ENCODE measurements around the gene HCRTR2.

HCRTR2 gene

GRCh38 chr6:55182016-55182650 is 7.8 kb downstream of the HCRTR2 start:
- in situ Hi-C loops (cut with HindIII; ENCODE audit: low sequenced_read_pairs), result no loop called here
- DNase-seq (ENCODE audit: low read depth), result peak; percentile 3
- H3K4me3 ChIP-seq (ENCODE audit: low read depth, low read length), result no peak overlapping the region
- TF ChIP-seq CTCF (IDR thresholded peaks at IDR 0.05; ENCODE audit: low read depth, low read length, missing control alignments), result no peak

- no peak for TF ChIP-seq CTCF (IDR thresholded peaks at IDR 0.05; ENCODE audit: low read depth, low read length, missing control alignments)
- in situ Hi-C loops (cut with HindIII; ENCODE audit: low sequenced_read_pairs), result no loop called here
- no peak overlapping the region for H3K4me3 ChIP-seq (ENCODE audit: low read depth, low read length)
- DNase-seq (ENCODE audit: low read depth), result no peak
These were observed 10.6 kb downstream of the HCRTR2 start for GRCh38 chr6:55184782-55185530.

GRCh38 chr6:55198715-55199114 is 24.4 kb downstream of the HCRTR2 start:
- in situ Hi-C loops (cut with HindIII; ENCODE audit: low sequenced_read_pairs), result no loop called here
- TF ChIP-seq CTCF (IDR thresholded peaks at IDR 0.05; ENCODE audit: low read depth, low read length, missing control alignments), result no peak
- H3K4me3 ChIP-seq (ENCODE audit: low read depth, low read length), result no peak overlapping the region
- DNase-seq (ENCODE audit: low read depth), result no peak

- H3K4me3 ChIP-seq (ENCODE audit: low read depth, low read length), result no peak overlapping the region
- no peak for DNase-seq (ENCODE audit: low read depth)
- no peak for TF ChIP-seq CTCF (IDR thresholded peaks at IDR 0.05; ENCODE audit: low read depth, low read length, missing control alignments)
- in situ Hi-C loops (cut with HindIII; ENCODE audit: low sequenced_read_pairs), result no loop called here
These were observed 24.9 kb downstream of the HCRTR2 start for GRCh38 chr6:55199239-55199638.

- no peak for DNase-seq (ENCODE audit: low read depth)
- in situ Hi-C loops (cut with HindIII; ENCODE audit: low sequenced_read_pairs), result no loop called here
- TF ChIP-seq CTCF (IDR thresholded peaks at IDR 0.05; ENCODE audit: low read depth, low read length, missing control alignments), result no peak
- no peak overlapping the region for H3K4me3 ChIP-seq (ENCODE audit: low read depth, low read length)
These were observed 34.5 kb downstream of the HCRTR2 start for GRCh38 chr6:55208478-55209458.

DNA sequence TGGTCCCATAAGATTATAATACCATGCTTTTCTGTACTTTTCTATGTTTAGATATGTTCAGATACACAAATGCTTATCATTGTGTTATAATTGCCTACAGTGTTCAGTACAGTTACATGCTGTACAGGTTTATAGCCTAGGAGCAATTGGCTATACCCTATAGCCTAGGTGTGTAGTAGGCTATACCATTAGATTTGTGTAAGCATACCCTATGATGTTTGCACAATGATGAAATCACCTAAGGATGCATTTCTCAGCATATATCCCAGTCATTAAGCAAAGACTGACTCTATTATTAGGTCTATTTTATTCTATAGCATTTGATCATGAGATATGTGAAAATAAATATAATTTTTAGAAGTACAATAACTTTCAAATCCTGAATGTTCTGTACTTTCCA is 36.6 kb downstream of the HCRTR2 start:
- no peak for TF ChIP-seq CTCF (IDR thresholded peaks at IDR 0.05; ENCODE audit: low read depth, low read length, missing control alignments)
- in situ Hi-C loops (cut with HindIII; ENCODE audit: low sequenced_read_pairs), result no loop called here
- no peak for DNase-seq (ENCODE audit: low read depth)
- no peak overlapping the region for H3K4me3 ChIP-seq (ENCODE audit: low read depth, low read length)
